A549 treated with AZD2906 at 1 μM for 4 hours (cell line): ENCODE measurements around the gene GCNT1. TPM values are rescaled to one million over a fixed set of nuclear protein-coding genes. Genes with fewer than 3 reads are reported as not detected.

Source experiments
- total RNA-seq: library from RNA; stranded (reverse); fragments of 200-300 nt; extraction: Qiagen RNA extraction; gene quantifications from 5 replicates; pipeline ENCODE4 v1.2.3, GENCODE V29; 2022

Gene GCNT1
- 2.9 to 5.5 TPM (median 4.5 TPM) in 5 replicates for total RNA-seq

GRCh38 chr9:76458903-76459693 is at the start of gene GCNT1:
Gene GCNT1, plus strand, starts transcription at chr9:76459182. Its CDS starts 43,200 bp downstream, at chr9:76502382.

Other genes with a start within 250 kb of the GCNT1 start
- 29.0 to 38.4 TPM (median 32.4 TPM) in 5 replicates for gene RFK, start 64.8 kb upstream of the GCNT1 start, total RNA-seq